Measurements from ENCODE around the gene NCKAP5.
A peak's percentile ranks its signal among the peaks of the same experiment; 100 is the strongest.

NCKAP5 gene

DNA sequence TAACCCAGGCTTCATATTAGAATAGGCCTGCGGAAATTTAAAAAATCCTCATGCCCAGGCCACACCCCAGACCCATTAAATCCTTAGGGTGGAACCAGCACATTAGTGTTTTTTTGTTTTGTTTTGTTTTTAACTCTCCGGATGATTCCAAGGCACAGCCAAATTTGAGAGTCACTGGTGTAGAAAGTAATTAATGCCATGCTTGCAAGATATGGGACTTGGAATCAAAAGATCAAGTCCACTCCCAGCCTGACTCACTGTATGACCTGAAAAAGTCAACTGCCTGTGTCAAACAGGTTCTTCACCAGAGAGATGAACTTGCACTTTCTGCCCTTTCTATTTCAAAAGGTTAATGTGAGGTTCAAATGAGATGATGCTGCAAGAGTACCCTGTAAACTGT, 588.0 kb downstream of the NCKAP5 start:
- Mint-ChIP-seq H3K9me3 (no peaks in the 10 kb centered on the region), H3K36me3 (ENCODE audit: low read depth) (no peaks in the 10 kb centered on the region)

DNA sequence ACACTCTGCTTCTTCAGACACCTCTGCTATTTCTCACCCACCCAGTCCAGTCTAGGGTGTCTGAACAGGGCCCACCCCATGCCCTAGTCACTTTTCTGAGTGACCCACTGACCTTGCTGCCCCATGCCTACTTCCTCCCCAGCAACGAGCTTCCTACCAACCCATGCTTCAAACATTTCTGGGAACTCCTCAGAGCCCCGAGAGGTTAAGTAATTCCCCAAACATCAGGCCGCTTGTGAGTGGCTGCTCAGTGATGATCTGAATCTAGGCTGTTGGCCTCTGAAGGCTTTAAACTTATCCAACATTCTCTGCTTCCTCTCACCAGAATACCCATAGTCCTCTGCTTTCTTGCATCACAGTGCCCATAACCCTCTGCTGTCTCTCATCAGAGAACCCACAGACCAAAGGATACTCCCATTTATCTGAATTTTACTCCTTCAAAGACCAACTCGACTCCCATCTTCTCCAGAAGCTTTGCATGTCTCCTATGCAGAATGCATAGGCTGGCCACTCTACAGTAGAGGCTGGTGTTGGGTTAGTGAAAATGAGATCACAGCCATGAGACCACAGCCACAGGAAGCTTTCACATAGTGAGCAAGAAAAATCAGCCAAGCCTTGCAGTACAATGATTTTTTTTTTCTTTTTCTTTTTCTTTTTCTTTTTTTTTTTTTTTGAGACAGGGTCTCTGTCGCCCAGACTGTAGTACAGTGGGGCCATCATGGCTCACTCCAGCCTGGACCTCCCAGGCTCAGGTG, 588.7 kb downstream of the NCKAP5 start:
- Mint-ChIP-seq H3K27ac (no peak overlapping the region), H3K27me3 (ENCODE audit: low read depth) (no peaks in the 10 kb centered on the region), H3K36me3 (ENCODE audit: low read depth) (no peaks in the 10 kb centered on the region), H3K4me1 (ENCODE audit: low read depth) (peaks cover 5% of the 10 kb centered on the region), H3K4me3 (peak overlapping the region; percentile 45), H3K9me3 (no peaks in the 10 kb centered on the region)
- no peak for DNase-seq (ENCODE audit: low spot score)

More for the DNA sequence above, 588.0 kb downstream of the NCKAP5 start:
- H3K4me3 Mint-ChIP-seq, result no peak overlapping the region
- no peak overlapping the region for H3K27ac Mint-ChIP-seq
- DNase-seq (ENCODE audit: low spot score), result no peak
- H3K4me1 Mint-ChIP-seq (ENCODE audit: low read depth), result peaks cover 5% of the 10 kb centered on the region
- no peaks in the 10 kb centered on the region for H3K27me3 Mint-ChIP-seq (ENCODE audit: low read depth)

DNA sequence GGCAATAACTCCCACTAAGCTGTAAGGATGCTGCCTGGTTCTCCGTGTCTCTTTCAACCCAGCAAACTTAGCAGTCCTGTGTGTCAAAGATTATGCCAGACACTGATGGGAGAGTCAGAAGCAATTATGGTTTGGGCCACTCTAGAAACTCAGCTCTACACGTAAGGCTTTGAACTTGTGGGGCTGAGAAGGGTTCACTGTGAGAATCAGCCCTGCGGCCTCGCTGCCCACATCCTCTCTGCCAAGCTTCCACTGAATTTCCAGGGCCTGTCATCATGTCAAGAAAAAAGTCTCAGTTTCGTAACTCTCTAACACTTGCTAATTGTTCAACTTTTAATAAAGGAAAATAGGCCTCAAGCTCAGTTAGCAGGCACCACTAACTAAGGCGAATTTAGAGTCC, 589.4 kb downstream of the NCKAP5 start:
- Mint-ChIP-seq H3K27me3 (ENCODE audit: low read depth) (no peaks in the 10 kb centered on the region), H3K27ac (no peak overlapping the region), H3K36me3 (ENCODE audit: low read depth) (no peaks in the 10 kb centered on the region), H3K4me3 (no peak overlapping the region), H3K9me3 (no peaks in the 10 kb centered on the region), H3K4me1 (ENCODE audit: low read depth) (peaks cover 5% of the 10 kb centered on the region)
- no peak for DNase-seq (ENCODE audit: low spot score)

DNA sequence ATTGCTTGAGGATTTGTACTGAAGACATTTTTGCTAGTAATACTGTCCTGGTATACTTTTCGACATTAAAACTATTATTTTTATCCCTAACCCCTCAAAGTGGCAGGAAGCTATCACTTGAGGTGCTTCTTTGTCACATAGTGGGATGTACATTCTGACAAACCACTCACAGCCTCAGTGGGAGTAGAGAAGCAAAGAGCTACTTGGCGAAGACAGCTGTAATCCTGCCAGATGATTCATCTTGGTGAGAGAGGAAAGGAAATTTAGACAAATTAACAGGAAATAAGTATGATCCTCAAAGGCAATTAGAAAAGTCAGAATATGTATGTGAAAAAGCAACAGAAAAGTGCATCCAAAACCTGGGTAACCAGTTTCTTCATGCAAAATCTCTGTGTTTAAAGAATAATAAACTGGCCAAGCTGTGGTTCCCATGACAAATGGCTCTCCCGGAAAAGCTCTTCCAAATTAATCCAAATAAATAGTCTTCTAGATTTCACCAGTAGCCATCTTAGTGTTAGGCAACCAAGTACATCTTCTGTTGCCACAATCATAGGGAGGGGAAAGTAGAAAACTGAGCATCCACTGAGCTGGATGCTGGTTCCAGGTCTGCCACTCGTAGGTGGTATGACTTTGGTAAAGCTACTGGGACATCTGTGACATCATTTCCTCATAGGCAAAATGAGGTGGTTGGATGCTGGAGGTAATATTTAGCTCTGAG, 590.3 kb downstream of the NCKAP5 start:
- Mint-ChIP-seq H3K4me1 (ENCODE audit: low read depth) (peaks cover 5% of the 10 kb centered on the region), H3K9me3 (no peaks in the 10 kb centered on the region), H3K27me3 (ENCODE audit: low read depth) (no peaks in the 10 kb centered on the region), H3K27ac (no peak overlapping the region), H3K4me3 (no peak overlapping the region), H3K36me3 (ENCODE audit: low read depth) (no peaks in the 10 kb centered on the region)
- DNase-seq (ENCODE audit: low spot score), result no peak

- no peak overlapping the region for H3K4me3 Mint-ChIP-seq
These were observed 592.8 kb downstream of the NCKAP5 start for GRCh38 chr2:132975193-132976105.

GRCh38 chr2:132974467-132975095, 593.7 kb downstream of the NCKAP5 start:
- Mint-ChIP-seq H3K4me3 (no peak overlapping the region), H3K27ac (no peak overlapping the region), H3K4me1 (ENCODE audit: low read depth) (peaks cover 4% of the 10 kb centered on the region), H3K36me3 (ENCODE audit: low read depth) (no peaks in the 10 kb centered on the region), H3K9me3 (no peaks in the 10 kb centered on the region), H3K27me3 (ENCODE audit: low read depth) (no peaks in the 10 kb centered on the region)
- DNase-seq (ENCODE audit: low spot score), result no peak

More at GRCh38 chr2:132975193-132976105, 592.8 kb downstream of the NCKAP5 start:
- peaks cover 5% of the 10 kb centered on the region for H3K4me1 Mint-ChIP-seq (ENCODE audit: low read depth)
- DNase-seq (ENCODE audit: low spot score), result no peak
- no peak overlapping the region for H3K27ac Mint-ChIP-seq
- no peaks in the 10 kb centered on the region for H3K36me3 Mint-ChIP-seq (ENCODE audit: low read depth)
- no peaks in the 10 kb centered on the region for H3K27me3 Mint-ChIP-seq (ENCODE audit: low read depth)
- no peaks in the 10 kb centered on the region for H3K9me3 Mint-ChIP-seq

DNA sequence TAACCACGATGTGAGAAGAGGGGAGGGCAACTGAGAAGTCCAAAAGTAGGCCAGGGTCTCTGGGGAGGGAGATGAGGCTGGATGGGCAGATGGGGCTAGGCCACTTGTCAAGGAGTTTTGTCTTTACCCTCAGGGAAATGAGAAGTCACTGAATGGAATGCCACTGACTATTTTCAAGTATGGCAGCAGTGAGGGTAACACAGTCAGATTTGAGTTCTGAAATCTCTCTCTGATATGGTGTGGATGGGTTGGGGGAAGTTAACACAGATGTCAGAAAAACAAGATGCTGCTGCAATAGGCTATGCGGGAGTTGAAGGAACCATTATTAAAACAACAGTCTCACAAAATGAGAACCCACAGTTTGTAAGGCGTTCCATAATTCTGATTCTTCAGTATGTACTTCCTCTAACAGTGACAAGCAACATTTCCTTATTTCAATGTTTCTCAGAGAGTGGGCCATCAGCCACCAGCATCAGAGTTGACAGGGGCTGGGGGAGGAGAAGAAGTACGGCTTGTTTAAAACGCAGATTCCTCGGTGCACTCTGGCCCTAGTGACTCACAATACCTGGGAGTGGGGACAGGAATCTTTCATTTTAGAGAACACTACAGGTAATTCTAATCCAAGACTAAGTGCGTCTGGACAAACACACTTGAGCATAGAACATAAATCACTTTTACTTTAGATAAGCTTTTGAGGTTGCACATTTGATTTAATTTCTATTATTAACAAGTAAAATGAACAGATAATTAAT, 596.8 kb downstream of the NCKAP5 start:
- DNase-seq (ENCODE audit: low spot score), result no peak
- Mint-ChIP-seq H3K4me1 (ENCODE audit: low read depth) (no peaks in the 10 kb centered on the region), H3K36me3 (ENCODE audit: low read depth) (no peaks in the 10 kb centered on the region), H3K27me3 (ENCODE audit: low read depth) (no peaks in the 10 kb centered on the region), H3K4me3 (no peak overlapping the region), H3K9me3 (no peaks in the 10 kb centered on the region), H3K27ac (no peak overlapping the region)

DNA sequence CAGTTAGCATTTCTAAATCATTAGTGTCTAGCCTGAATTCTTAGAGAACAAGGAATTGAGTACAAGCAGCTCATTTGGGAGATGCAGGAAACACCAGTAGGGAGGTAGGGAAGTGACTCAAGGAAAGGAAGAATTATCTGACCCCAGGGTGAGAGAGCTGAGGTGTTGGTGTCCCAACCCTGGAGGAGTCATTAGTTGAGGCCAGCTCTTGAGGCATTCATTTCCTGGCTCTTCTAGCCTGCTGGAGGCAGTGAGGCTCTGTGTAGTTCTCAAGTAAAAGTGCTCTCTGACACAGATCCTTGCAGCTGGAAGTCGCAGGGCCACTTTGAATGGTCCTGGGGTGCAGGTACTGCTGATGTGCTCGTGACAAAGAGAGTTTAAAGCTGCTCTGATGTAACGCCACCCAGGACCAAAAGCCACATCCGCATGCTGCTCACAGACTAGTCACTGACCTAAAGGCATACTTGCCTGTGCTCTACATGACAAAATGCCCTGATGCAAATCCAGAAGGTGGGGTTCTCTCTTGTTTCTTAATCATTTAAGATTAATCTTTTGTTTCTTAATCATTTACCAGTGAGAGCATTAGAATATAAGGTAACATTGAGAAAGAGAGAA, 598.8 kb downstream of the NCKAP5 start:
- Mint-ChIP-seq H3K27me3 (ENCODE audit: low read depth) (no peaks in the 10 kb centered on the region), H3K4me3 (no peak overlapping the region), H3K9me3 (no peaks in the 10 kb centered on the region), H3K27ac (no peak overlapping the region), H3K4me1 (ENCODE audit: low read depth) (no peaks in the 10 kb centered on the region), H3K36me3 (ENCODE audit: low read depth) (no peaks in the 10 kb centered on the region)
- DNase-seq (ENCODE audit: low spot score), result no peak

DNA sequence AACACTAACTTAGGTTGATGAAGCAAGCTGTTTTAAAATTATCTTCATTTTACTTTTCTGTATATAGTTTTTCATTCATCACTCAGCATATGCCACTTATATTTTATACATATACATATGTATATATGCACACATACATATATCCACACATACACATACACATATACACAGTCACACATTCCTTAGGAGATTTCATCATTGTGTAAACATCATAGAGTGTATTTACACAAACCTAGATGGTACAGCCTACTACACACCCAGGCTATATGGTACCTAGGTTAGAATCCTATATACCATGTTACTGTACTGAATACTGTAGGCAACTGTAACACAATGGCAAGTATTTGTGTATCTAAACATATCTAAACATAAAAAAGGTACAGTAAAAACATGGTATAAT, 602.8 kb downstream of the NCKAP5 start:
- H3K27me3 Mint-ChIP-seq (ENCODE audit: low read depth), result no peaks in the 10 kb centered on the region
- H3K36me3 Mint-ChIP-seq (ENCODE audit: low read depth), result no peaks in the 10 kb centered on the region
- DNase-seq (ENCODE audit: low spot score), result no peak
- no peak overlapping the region for H3K27ac Mint-ChIP-seq
- no peak overlapping the region for H3K4me3 Mint-ChIP-seq
- H3K4me1 Mint-ChIP-seq (ENCODE audit: low read depth), result no peaks in the 10 kb centered on the region
- H3K9me3 Mint-ChIP-seq, result peaks cover 4% of the 10 kb centered on the region

- H3K27ac Mint-ChIP-seq, result no peak overlapping the region
- DNase-seq (ENCODE audit: low spot score), result no peak
- no peaks in the 10 kb centered on the region for H3K36me3 Mint-ChIP-seq (ENCODE audit: low read depth)
- H3K27me3 Mint-ChIP-seq (ENCODE audit: low read depth), result no peaks in the 10 kb centered on the region
- no peaks in the 10 kb centered on the region for H3K4me1 Mint-ChIP-seq (ENCODE audit: low read depth)
- H3K4me3 Mint-ChIP-seq, result no peak overlapping the region
- peaks cover 4% of the 10 kb centered on the region for H3K9me3 Mint-ChIP-seq
These were observed 605.1 kb downstream of the NCKAP5 start for GRCh38 chr2:132963161-132963560.

DNA sequence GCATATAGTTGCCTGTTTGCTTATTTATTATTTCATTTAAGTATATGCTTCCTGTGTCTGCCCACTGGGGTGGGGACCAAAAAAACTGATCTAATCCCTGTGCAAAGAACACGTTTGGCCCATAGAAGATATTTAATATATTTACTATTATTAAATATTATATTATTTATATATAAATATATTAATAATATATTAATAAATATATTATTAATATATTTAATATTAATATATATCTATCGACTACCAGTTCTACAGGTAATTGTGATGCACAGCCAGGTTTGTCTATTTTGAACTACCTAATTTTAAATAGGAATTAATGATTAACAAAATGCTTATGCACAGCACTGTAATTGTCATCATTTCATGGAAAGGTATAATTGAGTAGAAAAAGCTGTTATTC, 609.4 kb downstream of the NCKAP5 start:
- no peak for DNase-seq (ENCODE audit: low spot score)
- H3K9me3 Mint-ChIP-seq, result peaks cover 4% of the 10 kb centered on the region
- H3K36me3 Mint-ChIP-seq (ENCODE audit: low read depth), result no peaks in the 10 kb centered on the region
- H3K4me3 Mint-ChIP-seq, result no peak overlapping the region
- H3K27me3 Mint-ChIP-seq (ENCODE audit: low read depth), result no peaks in the 10 kb centered on the region
- no peak overlapping the region for H3K27ac Mint-ChIP-seq
- no peaks in the 10 kb centered on the region for H3K4me1 Mint-ChIP-seq (ENCODE audit: low read depth)

GRCh38 chr2:132955871-132956615, 612.2 kb downstream of the NCKAP5 start:
- Mint-ChIP-seq H3K9me3 (no peaks in the 10 kb centered on the region), H3K4me1 (ENCODE audit: low read depth) (peaks cover under 1% of the 10 kb centered on the region), H3K36me3 (ENCODE audit: low read depth) (no peaks in the 10 kb centered on the region), H3K27ac (no peak overlapping the region), H3K4me3 (no peak overlapping the region), H3K27me3 (ENCODE audit: low read depth) (no peaks in the 10 kb centered on the region)
- DNase-seq (ENCODE audit: low spot score), result no peak
